Right lobe of liver (tissue), 6 donors: ENCODE measurements around the gene ZNF598. TPM values are rescaled to one million over a fixed set of nuclear protein-coding genes. Genes with fewer than 3 reads are reported as not detected.

Source experiments
- ATAC-seq, 4 donors: fragments of 200-7000 bp; cut with Tn5 transposase; one replicate each; pipeline ENCODE4 v1.9.1; 2020; ENCODE audit warnings: mild to moderate bottlenecking in 4 of 4, moderate library complexity in 4 of 4
- DNase-seq, 3 donors: peaks; one replicate each; pipeline ENCODE4 v3.0.0-alpha.2; 2020
- H3K27ac ChIP-seq, 3 donors: fragments of 200-600 bp; one replicate each; pipeline ENCODE4 v1.8.0; 2022
- H3K27me3 ChIP-seq, 2 donors: fragments of 200-600 bp; one replicate each; pipeline ENCODE4 v1.8.0; 2022
- H3K36me3 ChIP-seq, 4 donors: fragments of 200-600 bp; sonication (generic) in 1 of 4; one replicate each; pipeline versions ENCODE4 v1.5.1 to v1.8.0; 2017 to 2022; ENCODE audit warnings: control low read depth in 1 of 4
- H3K4me1 ChIP-seq, 4 donors: fragments of 200-600 bp; sonication (generic) in 1 of 4; one replicate each; pipeline versions ENCODE4 v1.5.1 to v1.8.0; 2017 to 2022; ENCODE audit warnings: control low read depth in 1 of 4
- H3K4me3 ChIP-seq, 3 donors: fragments of 200-600 bp; one replicate each; pipeline ENCODE4 v1.8.0; 2022
- H3K9me3 ChIP-seq, 4 donors: fragments of 200-600 bp; sonication (generic) in 1 of 4; one replicate each; pipeline versions ENCODE4 v1.5.1 to v1.8.0; 2017 to 2022; ENCODE audit warnings: control low read depth in 1 of 4
- POLR2A ChIP-seq: fragments of 450-650 bp; IDR thresholded peaks from one replicate; pipeline ENCODE4 v1.6.1; 2017; ENCODE audit warnings: antibody characterized with exemption, mild to moderate bottlenecking
- whole genome bisulfite sequencing: methylation state at CpG from one replicate; pipeline ENCODE4 v1.1.6; 2018; ENCODE audit warnings: low coverage, low lambda C conversion rate; ENCODE audit not compliant: insufficient coverage; ENCODE audit errors: missing lambda C conversion rate; 5-methylcytosine and 5-hydroxymethylcytosine counted together
- intact Hi-C, 2 donors: fragments of 100-400 bp; cut with DNase I; formaldehyde crosslinking; loops; one replicate each; pipeline versions ENCODE4 v1.11.2 to v1.14.1; 2022
- total RNA-seq, 6 experiments: library from RNA; depleted of rRNA in 2 of 6; stranded (reverse); fragments of >200 nt in 2 of 6; fragmentation: NEBNext Ultra II Directional in 3 of 6; extraction: Animal tissue kit (Norgen Biotek cat#: 25700) in 3 of 6; gene quantifications; one replicate each; pipeline versions ENCODE4 v1.1.0 to v1.2.4, GENCODE V29; 2016 to 2023
- TF ChIP-seq, protein P1 (sequence below), 4 donors: fragments of 200-600 bp in 3 of 4; fragments of 450-650 bp in 1 of 4; IDR thresholded peaks; one replicate each; pipeline versions ENCODE4 v1.5.1 to v1.8.0; 2016 to 2022; ENCODE audit warnings: antibody characterized with exemption in 4 of 4, mild to moderate bottlenecking in 2 of 4
- donor health status: DM: no; HTN: yes; CAD: no.
- donor health status: DM: no; HTN: no; CAD: no.
- donor health status: DM: no; HTN: no; CAD: no.
- donor health status: DM: no; HTN: yes; CAD: no.
- donor health status: DM: no; HTN: yes; CAD: no.

Gene ZNF598
- total RNA-seq, 6 experiments from 2014 or later: 21.6 to 46.4 (median 25.0) TPM

DNA sequence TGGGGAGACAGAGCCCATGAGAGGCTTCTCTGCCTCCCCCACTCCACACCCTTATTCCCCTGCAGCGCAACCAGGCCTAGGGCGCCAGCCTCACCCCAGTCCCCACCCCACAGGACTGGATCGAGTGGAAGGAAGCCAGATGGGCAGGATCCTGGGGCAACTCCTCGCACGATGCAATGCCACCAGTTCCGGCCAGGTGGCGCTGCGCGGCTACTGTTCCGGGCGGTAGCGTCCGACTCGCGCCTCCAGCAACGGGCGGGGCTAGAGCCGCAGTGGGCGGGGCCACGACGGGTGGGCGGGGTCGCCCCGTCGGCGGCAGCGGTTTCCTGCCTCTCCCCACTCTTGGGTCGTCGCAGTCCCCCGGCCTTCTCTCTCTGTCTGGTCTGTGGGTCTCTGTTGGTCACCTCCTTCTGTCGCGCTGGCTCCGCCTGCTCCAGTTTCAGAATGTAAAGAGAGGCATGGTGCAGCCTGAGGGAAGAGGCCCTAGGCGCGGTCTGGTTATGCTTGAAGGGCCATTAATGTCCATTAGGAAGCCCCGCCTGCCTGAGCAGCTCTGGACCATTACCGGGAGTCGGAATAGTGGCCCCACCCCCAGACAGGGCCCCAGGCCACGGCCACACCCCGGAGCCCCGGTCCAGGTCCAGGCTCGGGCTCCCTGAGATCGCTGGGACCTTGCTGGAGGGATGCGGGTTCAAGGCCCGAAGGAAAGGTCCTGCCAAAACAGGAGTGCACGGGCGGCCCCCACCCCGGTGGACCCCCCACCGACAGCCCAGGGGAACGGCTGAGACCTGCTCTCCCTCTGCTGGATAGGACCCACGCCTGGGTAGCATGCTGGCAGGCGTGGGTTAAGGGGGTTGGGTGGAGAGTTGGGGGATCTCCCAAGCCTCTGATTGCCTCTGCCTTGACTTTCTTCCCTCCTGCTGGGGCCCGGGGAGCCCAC is 13.7 kb upstream of the ZNF598 start:
- H3K36me3 ChIP-seq: no peaks in the 10 kb centered on the region
- H3K4me3 ChIP-seq: peak overlapping the region in 1 of 3 donors; percentile 22
- intact Hi-C loops: loop anchor here in 1 of 2 donors (5.0 kb wide), 1 partner anchor 124 kb away; the partner anchor contains the start of gene RAB26
- H3K4me1 ChIP-seq: peaks cover 0 to 35% (median 14%) of the 10 kb centered on the region in 4 donors
- no peaks in the 10 kb centered on the region for H3K27me3 ChIP-seq
- TF ChIP-seq, protein P1, sequence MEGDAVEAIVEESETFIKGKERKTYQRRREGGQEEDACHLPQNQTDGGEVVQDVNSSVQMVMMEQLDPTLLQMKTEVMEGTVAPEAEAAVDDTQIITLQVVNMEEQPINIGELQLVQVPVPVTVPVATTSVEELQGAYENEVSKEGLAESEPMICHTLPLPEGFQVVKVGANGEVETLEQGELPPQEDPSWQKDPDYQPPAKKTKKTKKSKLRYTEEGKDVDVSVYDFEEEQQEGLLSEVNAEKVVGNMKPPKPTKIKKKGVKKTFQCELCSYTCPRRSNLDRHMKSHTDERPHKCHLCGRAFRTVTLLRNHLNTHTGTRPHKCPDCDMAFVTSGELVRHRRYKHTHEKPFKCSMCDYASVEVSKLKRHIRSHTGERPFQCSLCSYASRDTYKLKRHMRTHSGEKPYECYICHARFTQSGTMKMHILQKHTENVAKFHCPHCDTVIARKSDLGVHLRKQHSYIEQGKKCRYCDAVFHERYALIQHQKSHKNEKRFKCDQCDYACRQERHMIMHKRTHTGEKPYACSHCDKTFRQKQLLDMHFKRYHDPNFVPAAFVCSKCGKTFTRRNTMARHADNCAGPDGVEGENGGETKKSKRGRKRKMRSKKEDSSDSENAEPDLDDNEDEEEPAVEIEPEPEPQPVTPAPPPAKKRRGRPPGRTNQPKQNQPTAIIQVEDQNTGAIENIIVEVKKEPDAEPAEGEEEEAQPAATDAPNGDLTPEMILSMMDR (IDR thresholded peaks at IDR 0.05): peak; percentile 89 to 99 (median 94)
- peak; percentile 43 for TF ChIP-seq POLR2A
- ATAC-seq (peak; percentile 85 to 95 (median 88)), DNase-seq (peak; percentile 94 to 96 (median 95))
- H3K9me3 ChIP-seq: no peaks in the 10 kb centered on the region
- WGBS: 20% methylated on average over 17 of the region's 53 CpGs
- H3K27ac ChIP-seq: peak overlapping the region; percentile 2 to 38 (median 26)

DNA sequence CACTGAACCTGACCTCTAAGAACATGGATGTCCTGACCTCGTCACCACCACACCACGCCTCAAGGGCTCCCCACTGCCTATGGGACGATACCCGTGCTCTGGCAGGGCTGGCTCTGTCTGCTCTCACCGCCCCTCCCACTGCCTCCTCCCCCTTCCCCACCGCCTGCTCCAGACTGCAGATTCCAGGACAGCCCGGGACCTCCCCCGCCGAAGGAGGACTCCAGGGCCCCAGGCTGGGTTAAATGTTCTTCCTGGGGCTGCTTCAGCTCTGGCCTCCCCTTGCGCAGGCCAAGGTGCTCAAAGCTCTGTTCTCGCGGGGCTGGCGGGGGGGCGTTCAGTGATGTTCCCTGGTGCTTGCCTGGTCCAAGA is 13.1 kb upstream of the ZNF598 start:
- Histone ChIP-seq H3K9me3 (no peaks in the 10 kb centered on the region), H3K27me3 (no peaks in the 10 kb centered on the region), H3K4me3 (peak overlapping the region in 1 of 3 donors; percentile 22), H3K36me3 (no peaks in the 10 kb centered on the region), H3K27ac (no peak overlapping the region), H3K4me1 (peaks cover 0 to 29% (median 12%) of the 10 kb centered on the region in 4 donors)
- DNase-seq: peak in 1 of 3 donors; percentile 41
- 0% methylated on average over 3 of the region's 14 CpGs for WGBS
- intact Hi-C loops: loop anchor here in 1 of 2 donors (5.0 kb wide), 1 partner anchor 125 kb away; the partner anchor contains the start of gene RAB26
- peak in 2 of 4 donors; percentile 3 to 18 for ATAC-seq
- no peak for TF ChIP-seq POLR2A
- TF ChIP-seq, protein P1 (IDR thresholded peaks at IDR 0.05): no peak

DNA sequence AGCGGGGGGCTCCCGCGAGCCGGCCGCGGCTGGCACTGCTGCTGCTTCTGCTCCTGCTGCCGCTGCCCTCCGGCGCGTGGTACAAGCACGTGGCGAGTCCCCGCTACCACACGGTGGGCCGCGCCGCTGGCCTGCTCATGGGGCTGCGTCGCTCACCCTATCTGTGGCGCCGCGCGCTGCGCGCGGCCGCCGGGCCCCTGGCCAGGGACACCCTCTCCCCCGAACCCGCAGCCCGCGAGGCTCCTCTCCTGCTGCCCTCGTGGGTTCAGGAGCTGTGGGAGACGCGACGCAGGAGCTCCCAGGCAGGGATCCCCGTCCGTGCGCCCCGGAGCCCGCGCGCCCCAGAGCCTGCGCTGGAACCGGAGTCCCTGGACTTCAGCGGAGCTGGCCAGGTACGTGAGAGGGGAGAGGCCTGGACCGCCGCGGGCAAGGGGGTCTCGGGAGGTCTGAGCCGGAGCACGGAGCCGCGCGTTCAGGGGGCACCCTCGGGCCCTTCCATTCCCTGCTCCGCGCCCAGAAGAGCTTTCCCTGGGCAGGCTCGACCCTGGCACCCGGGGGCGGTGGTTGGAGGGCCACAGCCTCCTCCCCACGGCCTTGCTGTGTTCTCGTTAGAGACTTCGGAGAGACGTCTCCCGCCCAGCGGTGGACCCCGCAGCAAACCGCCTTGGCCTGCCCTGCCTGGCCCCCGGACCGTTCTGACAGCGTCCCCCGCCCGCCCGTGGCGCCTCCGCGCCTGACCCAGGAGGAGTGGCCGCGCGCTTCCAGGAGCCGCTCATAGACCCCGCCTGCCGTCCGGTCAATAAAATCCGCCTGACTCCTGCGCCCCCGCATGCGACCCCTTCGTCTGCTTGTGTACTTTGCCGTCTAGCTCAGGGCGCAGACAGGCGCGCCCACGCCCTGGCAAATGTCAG is 10.6 kb upstream of the ZNF598 start:
- Histone ChIP-seq H3K27me3 (no peaks in the 10 kb centered on the region), H3K4me1 (peaks cover 0 to 21% (median 7%) of the 10 kb centered on the region in 4 donors), H3K4me3 (peak overlapping the region in 1 of 3 donors; percentile 7), H3K36me3 (no peaks in the 10 kb centered on the region), H3K27ac (no peak overlapping the region), H3K9me3 (no peaks in the 10 kb centered on the region)
- WGBS: 0% methylated on average over 10 of the region's 96 CpGs
- peak in 1 of 3 donors; percentile 33 for DNase-seq
- ATAC-seq: no peak
- no peak for TF ChIP-seq POLR2A
- TF ChIP-seq, protein P1 (IDR thresholded peaks at IDR 0.05): no peak
- intact Hi-C loops: loop anchor here (5.0 kb wide), 2 partner anchors 42 to 127 kb away; partner anchors contain the start of gene RAB26 (in 1 of the 2)

DNA sequence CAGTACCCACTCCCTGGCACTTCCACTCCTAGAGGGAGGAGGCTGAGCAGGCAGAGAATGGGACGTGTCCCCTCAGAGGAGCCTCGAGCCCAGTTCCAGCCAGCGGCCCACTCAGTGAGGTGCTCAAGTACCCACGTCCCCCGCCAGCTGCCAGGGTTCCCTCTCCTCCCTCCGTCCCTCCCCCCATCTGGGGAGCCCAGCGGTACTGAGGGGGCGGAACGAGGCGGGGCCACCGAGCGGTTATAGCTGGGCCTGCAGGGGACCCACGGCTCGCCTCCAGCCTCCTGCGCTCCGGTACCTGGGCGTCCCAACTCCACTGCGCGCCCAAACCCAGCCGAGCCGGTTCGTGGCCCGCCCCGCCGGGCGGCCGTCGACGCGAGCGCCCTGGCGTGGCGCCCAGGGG is 9.9 kb upstream of the ZNF598 start, which contains the start of gene NPW:
Gene NPW (plus strand): TSS at position 268 of the 403 bp plus-strand sequence.
- no peaks in the 10 kb centered on the region for H3K9me3 ChIP-seq
- intact Hi-C loops: loop anchor here in 1 of 2 donors (5.0 kb wide), 1 partner anchor 43 kb away; no protein-coding TSS in a partner anchor
- WGBS: no CpG with 5 or more reads among the region's 33 CpGs
- H3K36me3 ChIP-seq: no peaks in the 10 kb centered on the region
- DNase-seq: peak in 1 of 3 donors; percentile 45
- peak within 1 kb of the TSS in 1 of 3 donors; percentile 7 for H3K4me3 ChIP-seq
- TF ChIP-seq, protein P1 (IDR thresholded peaks at IDR 0.05): no peak
- no peak for TF ChIP-seq POLR2A
- H3K27me3 ChIP-seq: no peaks in the 10 kb centered on the region
- H3K4me1 ChIP-seq: peaks cover 0 to 21% (median 7%) of the 10 kb centered on the region in 4 donors
- no peak for ATAC-seq
- H3K27ac ChIP-seq: no peak within 1 kb of the TSS
